ENCODE data around the gene TSPAN33.

DNA sequence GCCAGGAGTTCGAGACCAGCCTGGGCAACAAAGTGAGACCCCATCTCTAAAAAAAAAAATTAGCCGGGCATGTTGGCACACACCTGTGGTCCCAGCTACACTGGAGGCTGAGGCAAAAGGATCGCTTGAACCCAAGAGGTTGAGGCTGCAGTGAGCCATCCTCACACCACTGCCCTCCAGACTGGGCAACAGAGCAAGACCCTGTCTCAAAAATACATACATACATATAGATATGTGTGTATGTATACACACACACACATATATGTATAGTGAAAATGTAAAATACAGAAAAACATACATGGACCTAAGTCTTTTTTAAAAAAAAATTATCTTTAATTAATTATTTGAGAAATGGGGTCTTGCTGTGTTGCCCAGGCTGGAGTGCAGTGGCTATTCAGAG lies 49.4 kb downstream of the TSPAN33 start:
- TF ChIP-seq POLR2A (IDR thresholded peaks at IDR 0.05) (no peak), POLR2AphosphoS5 (IDR thresholded peaks at IDR 0.05) (no peak)
- TF ChIP-seq, protein P1, sequence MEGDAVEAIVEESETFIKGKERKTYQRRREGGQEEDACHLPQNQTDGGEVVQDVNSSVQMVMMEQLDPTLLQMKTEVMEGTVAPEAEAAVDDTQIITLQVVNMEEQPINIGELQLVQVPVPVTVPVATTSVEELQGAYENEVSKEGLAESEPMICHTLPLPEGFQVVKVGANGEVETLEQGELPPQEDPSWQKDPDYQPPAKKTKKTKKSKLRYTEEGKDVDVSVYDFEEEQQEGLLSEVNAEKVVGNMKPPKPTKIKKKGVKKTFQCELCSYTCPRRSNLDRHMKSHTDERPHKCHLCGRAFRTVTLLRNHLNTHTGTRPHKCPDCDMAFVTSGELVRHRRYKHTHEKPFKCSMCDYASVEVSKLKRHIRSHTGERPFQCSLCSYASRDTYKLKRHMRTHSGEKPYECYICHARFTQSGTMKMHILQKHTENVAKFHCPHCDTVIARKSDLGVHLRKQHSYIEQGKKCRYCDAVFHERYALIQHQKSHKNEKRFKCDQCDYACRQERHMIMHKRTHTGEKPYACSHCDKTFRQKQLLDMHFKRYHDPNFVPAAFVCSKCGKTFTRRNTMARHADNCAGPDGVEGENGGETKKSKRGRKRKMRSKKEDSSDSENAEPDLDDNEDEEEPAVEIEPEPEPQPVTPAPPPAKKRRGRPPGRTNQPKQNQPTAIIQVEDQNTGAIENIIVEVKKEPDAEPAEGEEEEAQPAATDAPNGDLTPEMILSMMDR (IDR thresholded peaks at IDR 0.05) = no peak
